ENCODE measurements around the gene CDC37. TPM values are rescaled to one million over a fixed set of nuclear protein-coding genes. Genes with fewer than 3 reads are reported as not detected.
A peak's percentile ranks its signal among the peaks of the same experiment; 100 is the strongest.

Gene CDC37
- total RNA-seq, 4 donors from 2014 or later: 127 to 260 (median 155) TPM

DNA sequence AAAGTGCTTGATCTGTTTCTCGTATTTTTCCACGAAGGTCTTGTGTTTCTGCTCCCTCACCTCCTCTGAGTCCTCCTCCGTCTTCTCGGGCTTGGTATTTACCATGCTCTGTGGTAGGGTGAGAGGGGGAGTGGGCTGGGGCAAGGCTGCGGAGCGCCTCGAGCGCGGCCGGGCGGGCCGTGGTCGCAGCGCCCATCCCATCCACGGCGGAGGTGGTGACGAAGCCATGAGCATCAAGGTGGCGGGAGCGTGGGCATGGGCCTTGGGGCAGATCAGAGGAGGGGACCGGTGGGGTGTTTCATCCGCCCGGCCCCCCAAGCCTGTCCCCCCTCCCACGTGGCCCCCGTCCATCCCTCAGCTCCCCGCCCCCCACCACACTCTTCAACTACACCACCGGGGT is 7.9 kb downstream of the CDC37 start:
- TF ChIP-seq POLR2A (IDR thresholded peaks at IDR 0.05) (no peak), EP300 (IDR thresholded peaks at IDR 0.05) (no peak)
- TF ChIP-seq, protein P1, sequence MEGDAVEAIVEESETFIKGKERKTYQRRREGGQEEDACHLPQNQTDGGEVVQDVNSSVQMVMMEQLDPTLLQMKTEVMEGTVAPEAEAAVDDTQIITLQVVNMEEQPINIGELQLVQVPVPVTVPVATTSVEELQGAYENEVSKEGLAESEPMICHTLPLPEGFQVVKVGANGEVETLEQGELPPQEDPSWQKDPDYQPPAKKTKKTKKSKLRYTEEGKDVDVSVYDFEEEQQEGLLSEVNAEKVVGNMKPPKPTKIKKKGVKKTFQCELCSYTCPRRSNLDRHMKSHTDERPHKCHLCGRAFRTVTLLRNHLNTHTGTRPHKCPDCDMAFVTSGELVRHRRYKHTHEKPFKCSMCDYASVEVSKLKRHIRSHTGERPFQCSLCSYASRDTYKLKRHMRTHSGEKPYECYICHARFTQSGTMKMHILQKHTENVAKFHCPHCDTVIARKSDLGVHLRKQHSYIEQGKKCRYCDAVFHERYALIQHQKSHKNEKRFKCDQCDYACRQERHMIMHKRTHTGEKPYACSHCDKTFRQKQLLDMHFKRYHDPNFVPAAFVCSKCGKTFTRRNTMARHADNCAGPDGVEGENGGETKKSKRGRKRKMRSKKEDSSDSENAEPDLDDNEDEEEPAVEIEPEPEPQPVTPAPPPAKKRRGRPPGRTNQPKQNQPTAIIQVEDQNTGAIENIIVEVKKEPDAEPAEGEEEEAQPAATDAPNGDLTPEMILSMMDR (IDR thresholded peaks at IDR 0.05): no peak
- H3K4me3 ChIP-seq: no peak overlapping the region
- H3K4me1 ChIP-seq: peaks cover 0 to 6% (median 0%) of the 10 kb centered on the region in 4 donors
- no peaks in the 10 kb centered on the region for H3K9me3 ChIP-seq
- H3K36me3 ChIP-seq: peaks cover 3 to 68% (median 26%) of the 10 kb centered on the region in 3 donors
- WGBS, 2 donors: 94% methylated on average over 18 to 19 of the region's 26 CpGs
- no peak overlapping the region for H3K27ac ChIP-seq
- no peak for DNase-seq (ENCODE audit: low spot score in 2 of 2)
- no peaks in the 10 kb centered on the region for H3K27me3 ChIP-seq

DNA sequence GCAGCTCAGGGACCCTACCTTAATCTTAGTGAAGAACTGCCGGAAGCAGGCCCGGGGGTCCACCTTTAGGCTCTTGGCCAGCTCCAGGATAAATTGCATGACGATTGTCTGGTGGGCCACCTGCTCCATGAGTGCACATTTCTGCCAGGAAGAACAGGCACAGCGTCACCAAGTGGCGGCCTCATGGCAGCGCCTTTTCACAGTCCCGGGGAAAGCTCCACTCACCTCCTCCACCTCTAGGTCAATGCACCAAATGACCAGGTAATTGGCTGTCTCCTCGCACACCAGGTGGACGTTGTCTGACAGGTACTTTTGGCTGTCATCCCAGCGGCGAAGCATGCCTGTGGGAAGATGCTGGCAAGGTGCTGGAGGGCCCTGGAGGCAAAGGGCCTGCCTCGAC is 8.3 kb downstream of the CDC37 start:
- 95 to 97% methylated on average over 10 to 11 of the region's 12 CpGs for WGBS, 2 donors
- Histone ChIP-seq H3K9me3 (no peaks in the 10 kb centered on the region), H3K36me3 (peaks cover 3 to 65% (median 26%) of the 10 kb centered on the region in 3 donors), H3K4me3 (no peak overlapping the region), H3K27me3 (no peaks in the 10 kb centered on the region), H3K27ac (no peak overlapping the region), H3K4me1 (peaks cover 0 to 2% (median 0%) of the 10 kb centered on the region in 4 donors)
- TF ChIP-seq POLR2A (IDR thresholded peaks at IDR 0.05) (no peak), EP300 (IDR thresholded peaks at IDR 0.05) (no peak)
- TF ChIP-seq, protein P1 (IDR thresholded peaks at IDR 0.05): no peak
- no peak for DNase-seq (ENCODE audit: low spot score in 2 of 2)

DNA sequence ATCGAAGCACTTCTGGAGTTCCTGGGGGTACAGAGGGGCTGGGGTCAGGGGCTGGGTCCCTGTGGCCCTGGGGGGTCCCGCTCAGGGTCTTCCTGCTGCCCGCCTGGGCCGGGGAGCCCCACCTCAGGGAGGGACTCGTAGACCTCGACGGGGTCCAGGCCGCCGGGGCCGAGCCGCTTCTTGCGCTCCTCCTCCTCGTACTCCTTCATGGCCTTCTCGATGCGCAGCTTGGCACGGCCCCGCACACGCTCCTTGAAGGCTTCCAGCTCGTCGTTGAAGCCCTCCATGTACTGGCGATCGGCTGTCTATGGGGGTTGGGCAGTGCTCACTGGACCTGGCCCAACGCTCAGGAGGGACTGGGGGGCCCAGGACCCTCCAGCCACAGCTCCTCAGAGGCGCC is 10.2 kb downstream of the CDC37 start:
- TF ChIP-seq, protein P1 (IDR thresholded peaks at IDR 0.05): no peak
- TF ChIP-seq EP300 (IDR thresholded peaks at IDR 0.05): no peak
- H3K9me3 ChIP-seq: no peaks in the 10 kb centered on the region
- no peak overlapping the region for H3K4me3 ChIP-seq
- 91 to 93% methylated on average over 22 to 23 of the region's 24 CpGs for WGBS, 2 donors
- H3K4me1 ChIP-seq: peaks cover 0 to 8% (median 7%) of the 10 kb centered on the region in 4 donors
- no peak for DNase-seq (ENCODE audit: low spot score in 2 of 2)
- H3K27ac ChIP-seq: no peak overlapping the region
- peaks cover 3 to 63% (median 26%) of the 10 kb centered on the region in 3 donors for H3K36me3 ChIP-seq
- H3K27me3 ChIP-seq: no peaks in the 10 kb centered on the region

DNA sequence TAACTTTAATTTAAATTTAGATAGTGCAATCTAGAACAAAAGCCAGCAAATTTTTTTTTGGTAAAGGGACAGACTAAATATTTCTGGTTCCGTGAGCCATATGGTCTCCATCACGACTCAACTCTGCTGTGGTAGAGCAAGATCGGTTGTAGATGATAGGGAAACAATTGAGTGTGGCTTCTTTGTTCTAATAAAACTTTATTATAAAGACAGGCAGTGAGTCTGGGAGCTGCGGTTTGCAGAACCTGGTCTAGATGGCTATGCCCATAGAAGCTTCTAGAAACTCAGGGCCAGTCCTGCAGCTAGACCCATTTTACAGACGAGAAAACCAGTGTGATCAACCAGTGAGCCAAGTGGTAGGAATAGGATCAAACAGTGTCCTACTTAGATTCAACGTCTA is 11.2 kb downstream of the CDC37 start:
- no peaks in the 10 kb centered on the region for H3K9me3 ChIP-seq

DNA sequence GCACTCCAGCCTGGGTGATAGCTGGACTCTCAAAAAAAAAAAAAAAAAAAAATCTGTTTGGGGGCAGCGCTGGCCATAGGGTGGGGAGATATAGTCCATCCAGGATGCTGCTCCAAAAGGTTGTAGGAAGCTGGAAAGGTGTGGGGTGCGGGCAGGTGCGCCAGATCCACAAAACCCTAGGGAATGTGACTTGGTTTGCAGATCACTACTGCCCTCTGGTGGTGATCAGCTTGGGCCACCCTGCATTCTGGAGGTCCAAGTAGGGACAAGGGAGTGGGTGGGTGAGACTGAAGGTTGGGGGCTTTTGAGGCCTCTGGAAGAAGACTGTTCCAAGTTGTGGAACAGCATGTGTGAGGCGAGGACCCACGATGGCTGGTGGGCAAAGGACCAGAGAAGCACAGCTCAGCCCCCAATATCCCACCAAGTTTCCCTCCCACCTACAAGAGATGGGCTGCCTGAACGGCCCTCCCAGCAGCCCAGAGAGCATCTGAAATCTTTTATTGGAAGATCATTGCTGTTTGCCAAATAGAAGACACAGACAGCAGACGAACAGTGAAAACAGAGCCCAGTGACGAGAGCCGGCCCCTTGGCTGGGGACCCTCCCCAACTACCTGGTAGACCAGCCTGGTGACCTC is 12.6 kb downstream of the CDC37 start:
- H3K4me3 ChIP-seq: no peak overlapping the region
- TF ChIP-seq EP300 (IDR thresholded peaks at IDR 0.05): no peak
- no peak for TF ChIP-seq POLR2A (IDR thresholded peaks at IDR 0.05)
- TF ChIP-seq, protein P1 (IDR thresholded peaks at IDR 0.05): peak; percentile 73 to 85 (median 82)

More for the DNA sequence above, 11.2 kb downstream of the CDC37 start:
- Histone ChIP-seq H3K36me3 (peaks cover 3 to 63% (median 26%) of the 10 kb centered on the region in 3 donors), H3K27ac (no peak overlapping the region), H3K4me1 (peaks cover 0 to 8% (median 7%) of the 10 kb centered on the region in 4 donors), H3K27me3 (no peaks in the 10 kb centered on the region), H3K4me3 (no peak overlapping the region)
- DNase-seq (ENCODE audit: low spot score in 2 of 2): no peak
- WGBS, 2 donors: 85 to 88% methylated on average over 6 of the region's 6 CpGs
- TF ChIP-seq, protein P1 (IDR thresholded peaks at IDR 0.05): no peak
- TF ChIP-seq POLR2A (IDR thresholded peaks at IDR 0.05) (no peak), EP300 (IDR thresholded peaks at IDR 0.05) (no peak)

More for the DNA sequence above, 12.6 kb downstream of the CDC37 start:
- H3K9me3 ChIP-seq: no peaks in the 10 kb centered on the region
- H3K27ac ChIP-seq: no peak overlapping the region
- H3K4me1 ChIP-seq: peaks cover 0 to 8% (median 7%) of the 10 kb centered on the region in 4 donors
- H3K36me3 ChIP-seq: peaks cover 3 to 52% (median 24%) of the 10 kb centered on the region in 3 donors
- peak; percentile 48 to 85 for DNase-seq (ENCODE audit: low spot score in 2 of 2)
- H3K27me3 ChIP-seq: no peaks in the 10 kb centered on the region
- WGBS, 2 donors: 54% methylated on average over 9 of the region's 9 CpGs

Measured in tibial nerve (tissue), 4 donors.